ENCODE measurements around the gene GPR183.

GRCh38 chr13:99278843-99279242, 28.4 kb downstream of the GPR183 start:
- no peak for TF ChIP-seq CTCF (IDR thresholded peaks at IDR 0.05)
- TF ChIP-seq POLR2A (IDR thresholded peaks at IDR 0.05): no peak

Measured in transverse colon (tissue), 3 donors.